Thoracic aorta endothelial cell (primary cell): ENCODE data around the gene BPI. TPM values are rescaled to one million over a fixed set of nuclear protein-coding genes. Genes with fewer than 3 reads are reported as not detected.

ENCODE experiments used
- total RNA-seq: library from RNA; depleted of rRNA; stranded (reverse); fragments of >200 nt; gene quantifications from 2 replicates; pipeline ENCODE4 v1.2.3, GENCODE V29; 2012

BPI gene
- total RNA-seq: not detected in 2 replicates

DNA sequence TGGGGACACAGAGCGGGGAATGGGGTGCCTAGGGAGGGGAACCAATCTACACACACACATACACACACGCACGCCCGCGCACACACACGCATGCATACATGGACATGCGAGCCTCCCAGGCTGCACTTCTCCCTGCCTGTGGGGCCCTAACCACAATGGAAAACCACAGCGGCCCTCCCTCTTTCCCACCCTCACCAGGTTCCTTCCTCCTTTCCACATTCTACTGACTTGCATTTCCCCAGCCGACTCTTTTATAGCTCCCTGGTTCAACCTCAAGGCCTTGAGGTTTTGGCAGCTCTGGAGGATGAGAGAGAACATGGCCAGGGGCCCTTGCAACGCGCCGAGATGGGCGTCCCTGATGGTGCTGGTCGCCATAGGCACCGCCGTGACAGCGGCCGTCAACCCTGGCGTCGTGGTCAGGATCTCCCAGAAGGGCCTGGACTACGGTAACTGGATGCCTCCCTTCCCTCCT lies at the start of gene BPI:
Gene BPI (plus strand): TSS at position 249 of the 472 bp plus-strand sequence. CDS start 68 bp downstream, at position 317.

DNA sequence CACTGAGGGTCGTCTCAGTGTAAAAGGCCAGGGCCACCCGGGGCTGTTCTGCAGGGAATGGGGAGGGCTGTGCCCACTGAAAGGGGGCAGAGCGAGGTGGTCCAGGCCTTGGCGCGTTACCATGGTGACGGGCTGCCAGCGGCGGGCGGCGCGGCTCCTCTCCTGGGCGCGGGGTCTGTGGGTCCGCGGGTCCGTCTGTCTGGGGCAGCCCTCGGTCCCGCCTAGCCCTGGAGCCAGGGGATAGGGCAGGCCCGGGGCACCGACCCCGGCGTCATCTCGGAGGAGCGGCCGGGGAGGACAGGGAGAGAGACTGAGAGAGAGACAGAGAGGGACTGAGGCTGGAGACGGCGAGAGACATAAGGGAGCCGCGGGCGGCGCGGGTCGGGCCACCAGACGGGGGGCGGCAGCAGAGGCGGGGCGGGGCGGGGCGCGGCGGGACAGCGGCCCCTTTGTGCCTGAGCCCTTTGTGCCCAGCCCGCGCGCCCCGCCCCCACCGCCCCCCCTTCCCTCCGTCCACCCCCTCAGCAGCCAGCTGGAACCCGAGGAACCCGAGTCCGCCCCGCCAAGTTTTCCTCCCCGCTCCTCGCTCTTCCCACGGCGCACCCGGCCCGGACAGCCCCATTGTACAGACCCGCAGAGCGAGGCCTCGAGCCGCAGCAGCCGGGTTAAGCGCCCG lies 43.4 kb upstream of the BPI start, which contains the start of gene KIAA1755:
Gene KIAA1755 (minus strand): TSS at position 358 of the 676 bp plus-strand sequence. CDS start 235 bp downstream, at position 123.

DNA sequence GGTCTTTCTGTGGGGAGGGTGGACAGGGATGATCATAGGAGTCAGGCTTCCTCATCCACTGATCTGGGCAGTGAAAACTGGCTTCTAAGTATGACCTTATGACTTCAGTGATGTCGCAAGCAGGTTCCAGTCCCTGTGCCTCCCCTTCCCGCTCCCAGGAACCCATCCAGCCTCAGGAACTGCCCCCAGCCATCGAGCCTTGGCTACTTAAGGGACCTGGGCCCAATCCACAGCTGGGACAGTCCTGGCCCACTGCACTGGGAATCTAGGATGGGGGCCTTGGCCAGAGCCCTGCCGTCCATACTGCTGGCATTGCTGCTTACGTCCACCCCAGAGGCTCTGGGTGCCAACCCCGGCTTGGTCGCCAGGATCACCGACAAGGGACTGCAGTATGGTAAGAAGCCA lies 42.3 kb downstream of the BPI start, which contains the start of gene LBP:
Gene LBP (plus strand): TSS at position 236 of the 405 bp plus-strand sequence. CDS start 35 bp downstream, at position 271.

Other genes starting within 250 kb of the BPI start
- 440 and 783 TPM in 2 replicates for gene TGM2, start 138.9 kb upstream of the BPI start, total RNA-seq
- 0.14 and 0.27 TPM in 2 replicates for gene KIAA1755, start 43.4 kb upstream of the BPI start, total RNA-seq
- under 0.01 TPM in 1 of 2 replicates, not detected in the other for gene LBP, start 42.3 kb downstream of the BPI start, total RNA-seq
- gene SNHG17, start 131.2 kb downstream of the BPI start, total RNA-seq: 17.3 and 23.3 TPM in 2 replicates
- gene RALGAPB, start 168.7 kb downstream of the BPI start, total RNA-seq: 69.9 and 74.2 TPM in 2 replicates